H9 (cell line): ENCODE results near the gene PREX1. TPM values are rescaled to one million over a fixed set of nuclear protein-coding genes. Genes with fewer than 3 reads are reported as not detected.

Source experiments
- DNase-seq: peaks from one replicate; pipeline ENCODE4 v3.0.0-alpha.2; 2017
- H2AFZ ChIP-seq: one replicate; pipeline ENCODE4 v1.6.1; 2013; ENCODE audit warnings: mild to moderate bottlenecking, low read length, control low read depth, moderate library complexity
- H2AK5ac ChIP-seq: 2 replicates; pipeline ENCODE4 v1.6.1; 2013; ENCODE audit warnings: low read length, control low read depth, mixed read lengths; ENCODE audit not compliant: insufficient read length
- H2BK120ac ChIP-seq: one replicate; pipeline ENCODE4 v1.6.1; 2013; ENCODE audit warnings: low read depth, mild to moderate bottlenecking, low read length, control low read depth, inconsistent platforms; ENCODE audit not compliant: poor library complexity, severe bottlenecking
- H2BK12ac ChIP-seq: 2 replicates; pipeline ENCODE4 v1.6.1; 2013; ENCODE audit warnings: low read length, control low read depth, mixed read lengths, low read depth; ENCODE audit not compliant: insufficient read length
- H2BK15ac ChIP-seq: 2 replicates; pipeline ENCODE4 v1.6.1; 2013; ENCODE audit warnings: low read depth, low read length, control low read depth
- H2BK20ac ChIP-seq: one replicate; pipeline ENCODE4 v1.6.1; 2013; ENCODE audit warnings: low read depth, mild to moderate bottlenecking, low read length, control low read depth, inconsistent platforms; ENCODE audit not compliant: poor library complexity, severe bottlenecking
- H2BK5ac ChIP-seq: 2 replicates; pipeline ENCODE4 v1.6.1; 2013; ENCODE audit warnings: low read length, control low read depth, mixed read lengths; ENCODE audit not compliant: insufficient read length
- H3K14ac ChIP-seq: 2 replicates; pipeline ENCODE4 v1.6.1; 2013; ENCODE audit warnings: low read length, control low read depth; ENCODE audit not compliant: insufficient read depth
- H3K18ac ChIP-seq: 2 replicates; pipeline ENCODE4 v1.6.1; 2013; ENCODE audit warnings: low read depth, mild to moderate bottlenecking, mixed read lengths, low read length, control low read depth; ENCODE audit not compliant: insufficient read length
- H3K23ac ChIP-seq: 2 replicates; pipeline ENCODE4 v1.6.1; 2013; ENCODE audit warnings: low read length, control low read depth, mixed read lengths, low read depth; ENCODE audit not compliant: insufficient read length
- H3K23me2 ChIP-seq: 2 replicates; pipeline ENCODE4 v1.6.1; 2013; ENCODE audit warnings: low read depth, mild to moderate bottlenecking, mixed read lengths, low read length, control low read depth; ENCODE audit not compliant: insufficient read length, poor library complexity, severe bottlenecking
- H3K27ac ChIP-seq: 2 replicates; pipeline ENCODE4 v1.5.1; 2013; ENCODE audit warnings: low read length, control low read depth, mixed read lengths, low read depth; ENCODE audit not compliant: insufficient read length
- H3K27me3 ChIP-seq: 2 replicates; pipeline ENCODE4 v1.6.1; 2013; ENCODE audit warnings: low read length, control low read depth, inconsistent platforms; ENCODE audit not compliant: insufficient read depth
- H3K4ac ChIP-seq: 2 replicates; pipeline ENCODE4 v1.6.1; 2013; ENCODE audit warnings: low read depth, mild to moderate bottlenecking, control low read depth, inconsistent platforms, low read length, moderate library complexity
- H3K4me1 ChIP-seq: 2 replicates; pipeline ENCODE4 v1.6.1; 2013; ENCODE audit warnings: low read length, control low read depth, inconsistent platforms; ENCODE audit not compliant: insufficient read depth
- H3K4me2 ChIP-seq: 2 replicates; pipeline ENCODE4 v1.6.1; 2013; ENCODE audit warnings: low read length, control low read depth, mixed read lengths; ENCODE audit not compliant: insufficient read length, insufficient read depth
- H3K56ac ChIP-seq: 2 replicates; pipeline ENCODE4 v1.6.1; 2013; ENCODE audit warnings: low read depth, mild to moderate bottlenecking, mixed read lengths, low read length, control low read depth; ENCODE audit not compliant: insufficient read length
- H3K79me1 ChIP-seq: 2 replicates; pipeline ENCODE4 v1.6.1; 2013; ENCODE audit warnings: low read depth, mild to moderate bottlenecking, moderate library complexity, low read length, control low read depth, inconsistent platforms; ENCODE audit not compliant: insufficient read depth, poor library complexity, severe bottlenecking
- H3K79me2 ChIP-seq: 2 replicates; pipeline ENCODE4 v1.6.1; 2013; ENCODE audit warnings: low read length, control low read depth, inconsistent platforms; ENCODE audit not compliant: insufficient read depth
- H3K9ac ChIP-seq: 2 replicates; pipeline ENCODE4 v1.6.1; 2013; ENCODE audit warnings: low read length, control low read depth, mixed read lengths; ENCODE audit not compliant: insufficient read length; ENCODE audit errors: extremely low read depth
- H3K9me3 ChIP-seq: one replicate; pipeline ENCODE4 v1.6.1; 2013; ENCODE audit warnings: low read depth, low read length, inconsistent platforms; ENCODE audit not compliant: control insufficient read depth
- H3T11ph ChIP-seq: one replicate; pipeline ENCODE4 v1.6.1; 2013; ENCODE audit warnings: mild to moderate bottlenecking, low read length, control low read depth, inconsistent platforms
- H4K20me1 ChIP-seq: one replicate; pipeline ENCODE4 v1.6.1; 2013; ENCODE audit not compliant: control insufficient read depth, insufficient read length, insufficient read depth
- H4K5ac ChIP-seq: 2 replicates; pipeline ENCODE4 v1.6.1; 2013; ENCODE audit warnings: low read depth, mild to moderate bottlenecking, mixed read lengths, low read length, control low read depth; ENCODE audit not compliant: insufficient read length
- H4K8ac ChIP-seq: replicated peaks from 2 replicates; pipeline ENCODE4 v1.6.1; 2013; ENCODE audit warnings: low read length, control low read depth, mixed read lengths, low read depth; ENCODE audit not compliant: insufficient read length
- H4K91ac ChIP-seq: 2 replicates; pipeline ENCODE4 v1.6.1; 2013; ENCODE audit warnings: low read depth, mild to moderate bottlenecking, moderate library complexity, mixed read lengths, low read length, control low read depth; ENCODE audit not compliant: insufficient read length
- H3K27ac Mint-ChIP-seq, 3 experiments: 2 replicates in 2 of 3; 3 replicates in 1 of 3; pipeline ENCODE4 v1.8.0; 2020 to 2021; ENCODE audit warnings: mixed read lengths in 3 of 3, mild to moderate bottlenecking in 1 of 3, moderate library complexity in 1 of 3
- H3K27me3 Mint-ChIP-seq: 2 replicates; pipeline ENCODE4 v1.8.0; 2021; ENCODE audit warnings: low read depth, mild to moderate bottlenecking, moderate library complexity, mixed read lengths
- H3K36me3 Mint-ChIP-seq, 3 experiments: 2 replicates in 2 of 3; 3 replicates in 1 of 3; pipeline ENCODE4 v1.8.0; 2020 to 2021; ENCODE audit warnings: low read depth in 3 of 3, mixed read lengths in 3 of 3; ENCODE audit not compliant: insufficient read depth in 1 of 3
- H3K4me1 Mint-ChIP-seq, 2 experiments: 2 replicates each; pipeline ENCODE4 v1.8.0; 2020; ENCODE audit warnings: mixed read lengths in 2 of 2
- H3K4me3 Mint-ChIP-seq, 2 experiments: 2 replicates in 1 of 2; 3 replicates in 1 of 2; pipeline ENCODE4 v1.8.0; 2020 to 2021; ENCODE audit warnings: mild to moderate bottlenecking in 2 of 2, mixed read lengths in 2 of 2, moderate library complexity in 1 of 2
- H3K9me3 Mint-ChIP-seq, 2 experiments: 2 replicates in 1 of 2; 3 replicates in 1 of 2; pipeline ENCODE4 v1.8.0; 2020; ENCODE audit warnings: mild to moderate bottlenecking in 2 of 2, mixed read lengths in 2 of 2, moderate library complexity in 1 of 2
- WGBS: extraction: QIAGEN DNeasy Blood & Tissue Kit; methylation state at CpG from one replicate; pipeline ENCODE4 v1.1.7; 2013; ENCODE audit warnings: missing lambda C conversion rate, low lambda C conversion rate, mixed read lengths; ENCODE audit not compliant: insufficient read length; ENCODE audit errors: extremely low coverage; 5-methylcytosine and 5-hydroxymethylcytosine counted together
- total RNA-seq: library from RNA; stranded (reverse); gene quantifications from 2 replicates; pipeline ENCODE4 v1.2.1, GENCODE V29; 2021
- TF ChIP-seq, protein P1 (sequence below): fragments of 200-600 bp; sonication (generic); conservative IDR thresholded peaks from 3 replicates; pipeline ENCODE4 v1.8.0; 2021; ENCODE audit warnings: antibody characterized with exemption, mild to moderate bottlenecking

The PREX1 gene
- total RNA-seq, 1 experiment from 2014 or later: 6.6 TPM

DNA sequence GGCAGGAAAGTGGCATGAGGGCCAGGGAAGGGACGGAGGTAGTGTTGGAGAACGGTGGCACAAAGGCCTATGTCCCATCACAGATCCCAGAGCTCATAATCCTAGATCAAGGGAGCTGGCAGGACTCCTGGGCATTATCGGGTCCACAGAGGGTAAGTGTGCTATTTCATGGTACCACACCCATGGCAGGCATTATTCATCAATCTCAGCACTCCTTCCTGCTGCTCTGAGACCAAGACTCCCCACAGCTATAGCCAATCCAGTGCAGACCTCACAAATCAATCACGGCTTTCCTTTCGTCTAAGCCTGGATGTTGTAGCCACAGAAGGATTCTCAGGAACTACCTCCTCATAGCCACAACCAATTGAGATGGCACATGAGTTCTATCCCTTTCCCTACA, 187.9 kb downstream of the PREX1 start:
- Histone ChIP-seq H2AFZ (no peak overlapping the region), H3K23me2 (no peaks in the 10 kb centered on the region), H3K79me1 (no peaks in the 10 kb centered on the region), H3K23ac (no peak overlapping the region), H2BK120ac (no peak overlapping the region), H2BK12ac (no peak overlapping the region), H3K56ac (no peak overlapping the region), H3K9ac (no peak overlapping the region), H3K79me2 (no peaks in the 10 kb centered on the region), H2AK5ac (no peak overlapping the region), H3K9me3 (no peaks in the 10 kb centered on the region), H3K4me2 (no peak overlapping the region), H4K91ac (no peak overlapping the region), H3K18ac (no peak overlapping the region), H3K14ac (no peak overlapping the region), H2BK15ac (no peak overlapping the region), H3K27me3 (no peaks in the 10 kb centered on the region), H3K4me1 (no peaks in the 10 kb centered on the region), H2BK5ac (no peak overlapping the region), H3K27ac (no peak overlapping the region), H3K4ac (no peak overlapping the region), H2BK20ac (no peak overlapping the region), H4K20me1 (no peaks in the 10 kb centered on the region), H4K5ac (no peak overlapping the region), H3T11ph (no peak overlapping the region), H4K8ac (no peak overlapping the region)
- TF ChIP-seq, protein P1, sequence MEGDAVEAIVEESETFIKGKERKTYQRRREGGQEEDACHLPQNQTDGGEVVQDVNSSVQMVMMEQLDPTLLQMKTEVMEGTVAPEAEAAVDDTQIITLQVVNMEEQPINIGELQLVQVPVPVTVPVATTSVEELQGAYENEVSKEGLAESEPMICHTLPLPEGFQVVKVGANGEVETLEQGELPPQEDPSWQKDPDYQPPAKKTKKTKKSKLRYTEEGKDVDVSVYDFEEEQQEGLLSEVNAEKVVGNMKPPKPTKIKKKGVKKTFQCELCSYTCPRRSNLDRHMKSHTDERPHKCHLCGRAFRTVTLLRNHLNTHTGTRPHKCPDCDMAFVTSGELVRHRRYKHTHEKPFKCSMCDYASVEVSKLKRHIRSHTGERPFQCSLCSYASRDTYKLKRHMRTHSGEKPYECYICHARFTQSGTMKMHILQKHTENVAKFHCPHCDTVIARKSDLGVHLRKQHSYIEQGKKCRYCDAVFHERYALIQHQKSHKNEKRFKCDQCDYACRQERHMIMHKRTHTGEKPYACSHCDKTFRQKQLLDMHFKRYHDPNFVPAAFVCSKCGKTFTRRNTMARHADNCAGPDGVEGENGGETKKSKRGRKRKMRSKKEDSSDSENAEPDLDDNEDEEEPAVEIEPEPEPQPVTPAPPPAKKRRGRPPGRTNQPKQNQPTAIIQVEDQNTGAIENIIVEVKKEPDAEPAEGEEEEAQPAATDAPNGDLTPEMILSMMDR: no peak
- Mint-ChIP-seq H3K4me1 (no peaks in the 10 kb centered on the region), H3K27me3 (no peaks in the 10 kb centered on the region), H3K4me3 (no peak overlapping the region), H3K9me3 (no peaks in the 10 kb centered on the region; a peak in 1 of 5 replicates), H3K36me3 (peaks cover 0 to 6% (median 2%) of the 10 kb centered on the region in 3 experiments; a peak in 5 of 7 replicates), H3K27ac (0 out of 7 replicates have a peak overlapping the region, but pooled peaks of 1 of the 3 experiments have one; percentile 30)
- no CpG with 5 or more reads among the region's 5 CpGs for WGBS
- no peak for DNase-seq
